H1 (cell line): Measurements from ENCODE around the gene APOL4. TPM values are rescaled to one million over a fixed set of nuclear protein-coding genes. Genes with fewer than 3 reads are reported as not detected.

Source experiments
- CTCF ChIA-PET: fragments of 300-600 bp; sonication (Branson Sonifier 250); formaldehyde crosslinking; loops from one replicate; lab custom pipeline; 2021; ENCODE audit not compliant: partially characterized antibody; lab: Charles Lee
- POLR2A ChIA-PET: fragments of 300-600 bp; sonication (Branson Sonifier 250); formaldehyde crosslinking; loops from one replicate; lab custom pipeline; 2021; ENCODE audit warnings: inconsistent platforms; ENCODE audit not compliant: partially characterized antibody; lab: Charles Lee
- DNase-seq, 2 experiments: peaks; one replicate each; pipeline versions ENCODE4 v3.0.0 to v3.0.0-alpha.2; 2010 to 2022; ENCODE audit warnings: low spot score in 2 of 2, low read depth in 1 of 2, mixed read lengths in 1 of 2
- FAIRE-seq: peaks from 2 replicates; lab custom pipeline; 2011; peaks lifted over from hg19 to GRCh38; lab: Jason Lieb, UNC
- H2AFZ ChIP-seq: 2 replicates; pipeline ENCODE4 v1.8.1; 2012; ENCODE audit warnings: low read length, inconsistent platforms
- H2AK5ac ChIP-seq: 2 replicates; pipeline ENCODE4 v1.6.1; 2013; ENCODE audit warnings: low read depth, low read length
- H2BK120ac ChIP-seq: replicated peaks from 2 replicates; pipeline ENCODE3; 2013; ENCODE audit warnings: low read depth, low read length, inconsistent platforms
- H2BK12ac ChIP-seq: 2 replicates; pipeline ENCODE4 v1.6.1; 2013; ENCODE audit warnings: low read depth, low read length
- H2BK15ac ChIP-seq: 2 replicates; pipeline ENCODE4 v1.6.1; 2013; ENCODE audit warnings: low read length
- H2BK20ac ChIP-seq: 2 replicates; pipeline ENCODE4 v1.6.1; 2013; ENCODE audit warnings: low read length
- H2BK5ac ChIP-seq: 2 replicates; pipeline ENCODE4 v1.6.1; 2013; ENCODE audit warnings: low read depth, low read length
- H3K14ac ChIP-seq: 2 replicates; pipeline ENCODE4 v1.6.1; 2013; ENCODE audit warnings: inconsistent platforms; ENCODE audit not compliant: insufficient read length
- H3K18ac ChIP-seq: 2 replicates; pipeline ENCODE4 v1.6.1; 2013; ENCODE audit warnings: low read length; ENCODE audit errors: extremely low read depth
- H3K23ac ChIP-seq: 2 replicates; pipeline ENCODE4 v1.6.1; 2013; ENCODE audit warnings: inconsistent platforms; ENCODE audit not compliant: insufficient read length
- H3K23me2 ChIP-seq: 2 replicates; pipeline ENCODE4 v1.6.1; 2013; ENCODE audit warnings: low read depth, low read length
- H3K27ac ChIP-seq: 2 replicates; pipeline ENCODE4 v1.6.1; 2011; ENCODE audit warnings: low read depth, low read length, inconsistent platforms
- H3K27me3 ChIP-seq, 4 experiments: replicated peaks in 1 of 4; 1 replicate in 1 of 4; 2 replicates in 3 of 4; pipeline versions ENCODE4 v1.6.1 to v1.8.1; 2011 to 2013; ENCODE audit warnings: low read length in 3 of 4, mild to moderate bottlenecking in 3 of 4, inconsistent platforms in 2 of 4, mixed read lengths in 2 of 4, moderate library complexity in 1 of 4; ENCODE audit not compliant: control insufficient read depth in 3 of 4, insufficient read depth in 3 of 4; ENCODE audit errors: extremely low read depth in 1 of 4
- H3K36me3 ChIP-seq, 4 experiments: 2 replicates each; pipeline versions ENCODE4 v1.6.1 to v1.8.1; 2011 to 2013; ENCODE audit warnings: mild to moderate bottlenecking in 4 of 4, low read length in 3 of 4, moderate library complexity in 2 of 4, control low read depth in 1 of 4, inconsistent platforms in 1 of 4; ENCODE audit not compliant: insufficient read depth in 4 of 4, control insufficient read depth in 2 of 4
- H3K4ac ChIP-seq: replicated peaks from 2 replicates; pipeline ENCODE3; 2013; ENCODE audit warnings: low read length, low read depth, mixed read lengths, inconsistent platforms; ENCODE audit not compliant: insufficient read length
- H3K4me1 ChIP-seq, 4 experiments: replicated peaks in 1 of 4; 1 replicate in 1 of 4; 2 replicates in 3 of 4; pipeline versions ENCODE4 v1.6.1 to v1.8.1; 2011 to 2013; ENCODE audit warnings: low read length in 3 of 4, inconsistent platforms in 2 of 4, mixed read lengths in 1 of 4; ENCODE audit not compliant: insufficient read depth in 4 of 4, control insufficient read depth in 3 of 4
- H3K4me2 ChIP-seq, 2 experiments: 2 replicates each; pipeline versions ENCODE4 v1.6.1 to v1.8.1; 2011 to 2013; ENCODE audit warnings: low read depth in 2 of 2, low read length in 2 of 2, control low read depth in 1 of 2, inconsistent platforms in 1 of 2, mild to moderate bottlenecking in 1 of 2; ENCODE audit not compliant: insufficient read depth in 1 of 2
- H3K4me3 ChIP-seq, 4 experiments: fragments of 200-600, 300-600 bp in 1 of 4; sonication (generic), shearing (Covaris generic), sonication (Bioruptor Twin) in 1 of 4; 2 replicates each; pipeline versions ENCODE4 v1.5.1 to v1.8.1; 2011 to 2016; ENCODE audit warnings: low read length in 4 of 4, low read depth in 3 of 4, control low read depth in 2 of 4, inconsistent platforms in 2 of 4, mild to moderate bottlenecking in 2 of 4, mixed read lengths in 1 of 4, moderate library complexity in 1 of 4; ENCODE audit not compliant: insufficient read depth in 2 of 4; ENCODE audit errors: extremely low read depth in 1 of 4
- H3K56ac ChIP-seq: replicated peaks from 2 replicates; pipeline ENCODE3; 2013; ENCODE audit warnings: low read depth, mild to moderate bottlenecking, mixed read lengths, low read length, inconsistent platforms; ENCODE audit not compliant: insufficient read length
- H3K79me1 ChIP-seq: 2 replicates; pipeline ENCODE4 v1.6.1; 2013; ENCODE audit warnings: low read depth, low read length, control low read depth
- H3K79me2 ChIP-seq, 2 experiments: 2 replicates each; pipeline versions ENCODE4 v1.6.1 to v1.8.1; 2012 to 2013; ENCODE audit warnings: low read length in 2 of 2, mild to moderate bottlenecking in 2 of 2, inconsistent platforms in 1 of 2; ENCODE audit not compliant: insufficient read depth in 2 of 2, control insufficient read depth in 1 of 2
- H3K9ac ChIP-seq, 4 experiments: replicated peaks in 1 of 4; 1 replicate in 1 of 4; 2 replicates in 3 of 4; pipeline versions ENCODE4 v1.6.1 to v1.8.1; 2011 to 2013; ENCODE audit warnings: low read depth in 3 of 4, low read length in 3 of 4, control low read depth in 2 of 4, mild to moderate bottlenecking in 2 of 4, moderate library complexity in 2 of 4, inconsistent platforms in 1 of 4; ENCODE audit errors: extremely low read depth in 1 of 4
- H3K9me3 ChIP-seq, 2 experiments: 2 replicates each; pipeline versions ENCODE4 v1.6.1 to v1.8.1; 2012 to 2013; ENCODE audit warnings: mild to moderate bottlenecking in 2 of 2, moderate library complexity in 2 of 2, control low read depth in 1 of 2, inconsistent platforms in 1 of 2, low read depth in 1 of 2, low read length in 1 of 2, mixed read lengths in 1 of 2; ENCODE audit not compliant: insufficient read depth in 2 of 2
- H4K20me1 ChIP-seq, 2 experiments: replicated peaks in 1 of 2; 2 replicates each; pipeline versions ENCODE3 to v1.8.1; 2011 to 2013; ENCODE audit warnings: inconsistent platforms in 2 of 2, low read length in 2 of 2, mild to moderate bottlenecking in 1 of 2; ENCODE audit not compliant: insufficient read depth in 2 of 2, control insufficient read depth in 1 of 2
- H4K5ac ChIP-seq: 2 replicates; pipeline ENCODE4 v1.6.1; 2013; ENCODE audit warnings: low read length, low read depth, mixed read lengths, inconsistent platforms; ENCODE audit not compliant: insufficient read length
- H4K8ac ChIP-seq: 2 replicates; pipeline ENCODE4 v1.8.0; 2013; ENCODE audit warnings: mild to moderate bottlenecking, moderate library complexity, low read length, inconsistent platforms; ENCODE audit not compliant: insufficient read depth; ENCODE audit errors: extremely low read depth
- H4K91ac ChIP-seq: replicated peaks from 2 replicates; pipeline ENCODE3; 2013; ENCODE audit warnings: low read length, mixed read lengths, inconsistent platforms; ENCODE audit not compliant: insufficient read length
- CBX5 ChIP-seq: fragments of 300-800, 300-1000 bp; sonication (generic); IDR thresholded peaks from 2 replicates; pipeline ENCODE4 v1.7.1; 2016; ENCODE audit warnings: antibody characterized with exemption, low read length, low read depth
- CHD1 ChIP-seq: IDR thresholded peaks from 2 replicates; pipeline ENCODE4 v1.6.1; 2012; ENCODE audit warnings: low read depth, low read length, improper control_type of control experiment
- GABPA ChIP-seq: IDR thresholded peaks from 2 replicates; pipeline ENCODE4 v1.6.1; 2011; ENCODE audit warnings: mild to moderate bottlenecking, low read length, moderate library complexity, borderline replicate concordance; ENCODE audit not compliant: insufficient read depth
- GTF2F1 ChIP-seq: IDR thresholded peaks from 2 replicates; pipeline ENCODE4 v1.6.1; 2012; ENCODE audit warnings: low read depth, low read length, improper control_type of control experiment, borderline replicate concordance
- JUND ChIP-seq: IDR thresholded peaks from 2 replicates; pipeline ENCODE4 v1.6.1; 2011; ENCODE audit warnings: mild to moderate bottlenecking, improper control_type of control experiment, low read length
- RFX5 ChIP-seq: IDR thresholded peaks from 2 replicates; pipeline ENCODE4 v1.6.1; 2011; ENCODE audit warnings: low read depth, low read length, improper control_type of control experiment, borderline replicate concordance
- ZNF274 ChIP-seq: IDR thresholded peaks from 2 replicates; pipeline ENCODE4 v1.7.0; 2012; ENCODE audit warnings: low read length, borderline replicate concordance; ENCODE audit errors: extremely low read depth
- WGBS, 2 experiments: shearing (Covaris generic) in 1 of 2; methylation state at CpG; one replicate each; pipeline versions ENCODE4 v1.1.6 to v1.1.7; 2013 to 2015; ENCODE audit warnings: low lambda C conversion rate in 2 of 2, mixed read lengths in 2 of 2, inconsistent platforms in 1 of 2, low coverage in 1 of 2, missing lambda C conversion rate in 1 of 2; ENCODE audit not compliant: insufficient replicate concordance in 2 of 2, insufficient coverage in 1 of 2, insufficient read length in 1 of 2; ENCODE audit errors: extremely low coverage in 1 of 2, missing lambda C conversion rate in 1 of 2; 5-methylcytosine and 5-hydroxymethylcytosine counted together
- polyA plus RNA-seq, 7 experiments: library from polyadenylated mRNA; depleted of rRNA in 3 of 7; stranded (reverse) in 5 of 7; unstranded in 2 of 7; fragments of >200 nt in 5 of 7; fragments of 200-250 nt in 2 of 7; gene quantifications; 1 replicate in 5 of 7; 2 replicates in 1 of 7; 4 replicates in 1 of 7; pipeline versions ENCODE4 v1.2.1 to v1.2.3, GENCODE V29; 2011 to 2013; ENCODE audit warnings: missing spikeins in 2 of 7, mixed read lengths in 2 of 7
- total RNA-seq: library from RNA; stranded (reverse); fragmentation: NEBNext Ultra II Directional; extraction: Animal tissue kit (Norgen Biotek cat#: 25700); gene quantifications from 2 replicates; pipeline ENCODE4 v1.2.1, GENCODE V29; 2021

The APOL4 gene
- total and polyA plus RNA-seq, 2 of the 8 experiments (the other 6 are each of a cell fraction or from before 2014, with no cell fraction given): 0.02 TPM; not detected in 1

DNA sequence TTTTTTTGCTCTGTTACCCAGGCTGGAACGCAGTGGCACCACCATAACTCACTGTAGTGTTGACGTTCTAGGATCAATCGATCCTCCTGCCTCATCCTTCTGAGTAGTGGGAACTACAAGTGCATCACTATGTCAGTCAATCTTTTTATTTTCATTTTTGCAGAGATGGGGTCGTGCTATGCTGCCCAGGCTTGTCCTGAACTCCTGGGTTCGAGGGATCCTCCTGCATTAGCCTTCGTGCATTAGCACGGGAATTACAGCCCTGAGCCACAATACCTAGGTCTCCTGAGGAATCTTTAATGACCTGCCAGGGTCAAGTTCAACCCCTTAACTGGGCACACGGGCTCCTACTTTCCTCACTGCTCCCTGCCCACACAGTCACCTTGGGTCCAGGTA, 45.5 kb downstream of the APOL4 start:
- Histone ChIP-seq H2BK120ac (no peak overlapping the region), H2BK12ac (peak overlapping the region; percentile 44; the same call in 1 of the 2 replicates), H4K5ac (no peak overlapping the region), H2BK5ac (peak overlapping the region; percentile 48; the same call in 1 of the 2 replicates), H3K14ac (no peak overlapping the region), H3K4me3 (no peak overlapping the region), H3K18ac (peak overlapping the region; percentile 36; the same call in 1 of the 2 replicates), H4K8ac (0 out of 2 replicates have a peak overlapping the region, but pooled peaks have one; percentile 45), H4K91ac (peak overlapping the region; percentile 92), H3K79me1 (no peaks in the 10 kb centered on the region), H3K27ac (no peak overlapping the region), H3K56ac (no peak overlapping the region), H4K20me1 (no peaks in the 10 kb centered on the region), H3K36me3 (no peaks in the 10 kb centered on the region), H2AK5ac (0 out of 2 replicates have a peak overlapping the region, but pooled peaks have one; percentile 15), H2BK20ac (peak overlapping the region; percentile 80; the same call in 1 of the 2 replicates), H3K4ac (no peak overlapping the region), H3K9me3 (peaks cover 0 to 9% of the 10 kb centered on the region in 2 experiments; a peak in 1 of 4 replicates), H2AFZ (peak overlapping the region; percentile 91; the same call in 1 of the 2 replicates), H3K23ac (no peak overlapping the region), H3K9ac (no peak overlapping the region), H3K27me3 (no peaks in the 10 kb centered on the region), H2BK15ac (peak overlapping the region; percentile 37; the same call in 1 of the 2 replicates), H3K4me1 (peaks cover 0 to 10% (median 8%) of the 10 kb centered on the region in 4 experiments; a peak in 6 of 7 replicates), H3K79me2 (no peaks in the 10 kb centered on the region), H3K4me2 (0 out of 4 replicates have a peak overlapping the region, but pooled peaks of 1 of the 2 experiments have one; percentile 2), H3K23me2 (0 out of 2 replicates have a peak, but pooled peaks cover 3% of the 10 kb centered on the region)
- CTCF ChIA-PET: interaction anchor here (0.9 to 3.3 kb wide), 5 partner anchors 13 to 109 kb away, joined by 3 to 23 read pairs (median 3); no protein-coding TSS in a partner anchor
- DNase-seq (no peak), FAIRE-seq (no peak)
- WGBS, 2 experiments: 80% methylated on average over 8 of the region's 8 CpGs; no CpG with 5 or more reads in 1 of the 2 experiments
- POLR2A ChIA-PET: no interaction called here
- TF ChIP-seq GTF2F1 (no peak), RFX5 (no peak), GABPA (no peak), CHD1 (no peak), ZNF274 (no peak), CBX5 (no peak), JUND (no peak)
